Neuronal stem cell (in vitro differentiated cells): ENCODE measurements around the gene TGFBR3L.
A peak's percentile ranks its signal among the peaks of the same experiment; 100 is the strongest.

Source experiments
- DNase-seq: peaks from one replicate; pipeline ENCODE4 v3.0.0-alpha.2; 2013; ENCODE audit warnings: low spot score
- H2AFZ ChIP-seq: one replicate; pipeline ENCODE4 v1.6.1; 2013; ENCODE audit warnings: mild to moderate bottlenecking, low read length, inconsistent platforms
- H2AK5ac ChIP-seq: 2 replicates; pipeline ENCODE4 v1.6.1; 2013; ENCODE audit warnings: low read depth, mild to moderate bottlenecking, inconsistent platforms, low read length, moderate library complexity, mixed read lengths
- H2BK120ac ChIP-seq: 2 replicates; pipeline ENCODE4 v1.6.1; 2013; ENCODE audit warnings: low read depth, mild to moderate bottlenecking, inconsistent platforms, low read length, moderate library complexity, mixed read lengths
- H2BK12ac ChIP-seq: one replicate; pipeline ENCODE4 v1.6.1; 2013; ENCODE audit warnings: low read length, inconsistent platforms
- H2BK15ac ChIP-seq: 2 replicates; pipeline ENCODE4 v1.6.1; 2013; ENCODE audit warnings: mild to moderate bottlenecking, low read length, inconsistent platforms, mixed read lengths
- H2BK5ac ChIP-seq: one replicate; pipeline ENCODE4 v1.6.1; 2013; ENCODE audit warnings: inconsistent platforms, mild to moderate bottlenecking, low read length, moderate library complexity
- H3K14ac ChIP-seq: one replicate; pipeline ENCODE4 v1.6.1; 2013; ENCODE audit warnings: low read length, inconsistent platforms
- H3K18ac ChIP-seq: 2 replicates; pipeline ENCODE4 v1.6.1; 2013; ENCODE audit warnings: low read length, inconsistent platforms
- H3K23ac ChIP-seq: 2 replicates; pipeline ENCODE4 v1.6.1; 2013; ENCODE audit warnings: low read depth, mild to moderate bottlenecking, mixed read lengths, low read length, inconsistent platforms; ENCODE audit not compliant: poor library complexity
- H3K27ac ChIP-seq: replicated peaks from 3 replicates; pipeline ENCODE4 v1.5.1; 2013; ENCODE audit warnings: low read length, inconsistent platforms
- H3K27me3 ChIP-seq, 3 experiments: 2 replicates each; pipeline ENCODE4 v1.6.1; 2013; ENCODE audit warnings: low read length in 3 of 3, mild to moderate bottlenecking in 2 of 3, inconsistent platforms in 1 of 3, low read depth in 1 of 3, mixed read lengths in 1 of 3, moderate library complexity in 1 of 3; ENCODE audit not compliant: control insufficient read depth in 3 of 3, insufficient read depth in 3 of 3
- H3K36me3 ChIP-seq, 2 donors: replicated peaks in 1 of 2; 2 replicates each; pipeline ENCODE4 v1.6.1; 2013; ENCODE audit warnings: low read length in 2 of 2; ENCODE audit not compliant: control insufficient read depth in 2 of 2, insufficient read depth in 2 of 2
- H3K4ac ChIP-seq: 2 replicates; pipeline ENCODE4 v1.6.1; 2013; ENCODE audit warnings: inconsistent platforms, mild to moderate bottlenecking, low read length, moderate library complexity
- H3K4me1 ChIP-seq, 2 donors: 1 replicate in 1 of 2; 2 replicates in 1 of 2; pipeline ENCODE4 v1.6.1; 2013; ENCODE audit warnings: low read length in 2 of 2, low read depth in 1 of 2; ENCODE audit not compliant: control insufficient read depth in 2 of 2, insufficient read depth in 1 of 2
- H3K4me2 ChIP-seq: one replicate; pipeline ENCODE4 v1.6.1; 2013; ENCODE audit warnings: mild to moderate bottlenecking, low read length, inconsistent platforms; ENCODE audit not compliant: insufficient read depth, poor library complexity, severe bottlenecking
- H3K4me3 ChIP-seq, 2 donors: 2 replicates each; pipeline ENCODE4 v1.5.1; 2013; ENCODE audit warnings: low read length in 2 of 2, mild to moderate bottlenecking in 2 of 2, inconsistent platforms in 1 of 2, moderate library complexity in 1 of 2
- H3K79me1 ChIP-seq: one replicate; pipeline ENCODE4 v1.6.1; 2013; ENCODE audit warnings: low read depth, mild to moderate bottlenecking, inconsistent platforms, low read length, moderate library complexity
- H3K9ac ChIP-seq: one replicate; pipeline ENCODE4 v1.6.1; 2013; ENCODE audit warnings: mild to moderate bottlenecking, low read depth, low read length, inconsistent platforms; ENCODE audit not compliant: poor library complexity
- H3K9me3 ChIP-seq, 2 donors: replicated peaks in 1 of 2; 2 replicates each; pipeline versions ENCODE3 to v1.6.1; 2013; ENCODE audit warnings: low read length in 2 of 2, mild to moderate bottlenecking in 2 of 2, inconsistent platforms in 1 of 2, low read depth in 1 of 2, mixed read lengths in 1 of 2, moderate library complexity in 1 of 2; ENCODE audit not compliant: control insufficient read depth in 2 of 2, insufficient read depth in 1 of 2
- H4K8ac ChIP-seq: one replicate; pipeline ENCODE4 v1.6.1; 2013; ENCODE audit warnings: low read depth, mild to moderate bottlenecking, inconsistent platforms, low read length, moderate library complexity
- H4K91ac ChIP-seq: one replicate; pipeline ENCODE4 v1.6.1; 2013; ENCODE audit warnings: low read length, low read depth, mild to moderate bottlenecking, inconsistent platforms; ENCODE audit not compliant: poor library complexity
- WGBS, 2 donors: extraction: QIAGEN DNeasy Blood & Tissue Kit; methylation state at CpG; one replicate each; pipeline ENCODE4 v1.1.7; 2013; ENCODE audit warnings: missing lambda C conversion rate in 2 of 2, mixed read lengths in 1 of 2; ENCODE audit not compliant: insufficient read length in 2 of 2, insufficient replicate concordance in 1 of 2; ENCODE audit errors: extremely low coverage in 2 of 2; 5-methylcytosine and 5-hydroxymethylcytosine counted together

The TGFBR3L gene

DNA sequence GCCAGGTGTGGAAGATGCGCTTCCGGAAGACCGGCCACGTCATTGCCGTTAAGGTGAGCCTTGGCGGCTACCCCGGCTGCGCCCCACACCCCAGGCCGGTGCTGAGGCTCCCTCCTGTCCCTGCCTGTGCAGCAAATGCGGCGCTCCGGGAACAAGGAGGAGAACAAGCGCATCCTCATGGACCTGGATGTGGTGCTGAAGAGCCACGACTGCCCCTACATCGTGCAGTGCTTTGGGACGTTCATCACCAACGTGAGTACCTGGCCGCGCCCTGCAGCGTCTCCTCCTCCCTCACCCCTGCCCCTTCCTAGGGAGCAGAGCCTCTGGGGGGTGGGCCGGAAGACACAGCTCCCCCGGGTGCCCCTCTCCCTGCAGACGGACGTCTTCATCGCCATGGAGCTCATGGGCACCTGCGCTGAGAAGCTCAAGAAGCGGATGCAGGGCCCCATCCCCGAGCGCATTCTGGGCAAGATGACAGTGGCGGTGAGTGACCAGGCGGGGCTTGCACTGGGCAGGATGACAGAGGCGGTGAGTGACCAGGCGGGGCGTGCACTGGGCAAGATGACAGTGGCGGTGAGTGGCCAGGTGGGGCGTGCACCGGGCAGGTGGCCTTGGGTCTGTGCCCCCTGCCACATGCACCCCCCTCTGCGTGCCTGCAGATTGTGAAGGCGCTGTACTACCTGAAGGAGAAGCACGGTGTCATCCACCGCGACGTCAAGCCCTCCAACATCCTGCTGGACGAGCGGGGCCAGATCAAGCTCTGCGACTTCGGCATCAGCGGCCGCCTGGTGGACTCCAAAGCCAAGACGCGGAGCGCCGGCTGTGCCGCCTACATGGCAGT, 4.1 kb upstream of the TGFBR3L start:
- no peak for DNase-seq
- Histone ChIP-seq H2BK120ac (no peak overlapping the region), H2AFZ (no peak overlapping the region), H2AK5ac (no peak overlapping the region), H3K4me3 (no peak overlapping the region), H4K91ac (no peak overlapping the region), H3K27me3 (peaks cover 3 to 9% (median 3%) of the 10 kb centered on the region in 3 experiments), H3K79me1 (peaks cover 18% of the 10 kb centered on the region), H3K27ac (no peak overlapping the region), H3K9me3 (no peaks in the 10 kb centered on the region), H2BK5ac (no peak overlapping the region), H2BK12ac (no peak overlapping the region), H3K9ac (peak overlapping the region; percentile 60), H3K4me1 (no peaks in the 10 kb centered on the region), H3K14ac (no peak overlapping the region), H3K4me2 (no peak overlapping the region), H3K18ac (no peak overlapping the region), H2BK15ac (no peak overlapping the region), H3K4ac (no peak overlapping the region), H4K8ac (no peak overlapping the region), H3K23ac (peak overlapping the region; percentile 65), H3K36me3 (peaks cover 27 to 48% of the 10 kb centered on the region in 2 donors)
- no CpG with 5 or more reads among the region's 54 CpGs for WGBS, 2 donors

DNA sequence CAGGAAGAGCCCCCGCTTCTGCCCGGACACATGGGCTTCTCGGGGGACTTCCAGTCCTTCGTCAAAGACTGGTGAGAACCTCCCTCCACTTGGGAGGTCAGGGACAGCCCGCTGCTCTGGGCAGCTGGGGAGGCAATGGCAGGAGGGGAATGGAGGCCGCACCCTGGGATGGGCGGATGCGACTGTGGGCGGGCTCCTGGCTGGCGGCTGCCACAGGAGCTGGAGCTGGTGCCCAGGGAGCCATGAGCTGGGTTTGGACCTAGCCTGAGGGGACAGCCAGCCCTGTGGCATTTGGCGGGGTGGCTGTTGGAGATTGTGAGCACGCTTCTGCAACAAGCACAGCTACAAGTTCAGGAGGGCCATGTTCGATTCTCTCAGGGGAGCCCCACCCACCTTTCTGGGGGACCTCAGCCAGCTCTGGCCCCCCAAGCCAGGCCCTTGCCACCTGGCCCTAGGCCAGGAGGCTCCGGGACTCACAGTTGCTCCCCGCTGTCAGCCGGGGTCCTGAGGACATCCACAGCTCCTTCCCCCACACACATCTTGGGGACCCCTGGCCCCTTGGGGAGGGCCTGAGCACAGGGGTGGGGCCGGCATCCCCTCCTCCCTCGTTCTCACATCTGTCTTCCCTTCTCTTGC, 3.0 kb upstream of the TGFBR3L start:
- H3K4me1 ChIP-seq: peaks cover 0 to 2% of the 10 kb centered on the region in 2 donors
- H3K18ac ChIP-seq: no peak overlapping the region
- H3K79me1 ChIP-seq: peaks cover 14% of the 10 kb centered on the region
- no peak overlapping the region for H3K4me3 ChIP-seq
- no peak overlapping the region for H3K4me2 ChIP-seq
- no peak overlapping the region for H2AFZ ChIP-seq
- no peak for DNase-seq
- no peak overlapping the region for H3K4ac ChIP-seq
- no peak overlapping the region for H2BK15ac ChIP-seq
- H3K23ac ChIP-seq: no peak overlapping the region
- no peak overlapping the region for H2BK12ac ChIP-seq
- peaks cover 25 to 38% of the 10 kb centered on the region in 2 donors for H3K36me3 ChIP-seq
- no peaks in the 10 kb centered on the region for H3K9me3 ChIP-seq
- no peak overlapping the region for H4K8ac ChIP-seq
- H3K14ac ChIP-seq: no peak overlapping the region
- H2BK120ac ChIP-seq: no peak overlapping the region
- no peak overlapping the region for H4K91ac ChIP-seq
- H3K27ac ChIP-seq: no peak overlapping the region
- no peak overlapping the region for H2AK5ac ChIP-seq
- H2BK5ac ChIP-seq: no peak overlapping the region
- peaks cover 11 to 20% (median 12%) of the 10 kb centered on the region in 3 experiments for H3K27me3 ChIP-seq
- no CpG with 5 or more reads among the region's 18 CpGs for WGBS, 2 donors
- no peak overlapping the region for H3K9ac ChIP-seq

DNA sequence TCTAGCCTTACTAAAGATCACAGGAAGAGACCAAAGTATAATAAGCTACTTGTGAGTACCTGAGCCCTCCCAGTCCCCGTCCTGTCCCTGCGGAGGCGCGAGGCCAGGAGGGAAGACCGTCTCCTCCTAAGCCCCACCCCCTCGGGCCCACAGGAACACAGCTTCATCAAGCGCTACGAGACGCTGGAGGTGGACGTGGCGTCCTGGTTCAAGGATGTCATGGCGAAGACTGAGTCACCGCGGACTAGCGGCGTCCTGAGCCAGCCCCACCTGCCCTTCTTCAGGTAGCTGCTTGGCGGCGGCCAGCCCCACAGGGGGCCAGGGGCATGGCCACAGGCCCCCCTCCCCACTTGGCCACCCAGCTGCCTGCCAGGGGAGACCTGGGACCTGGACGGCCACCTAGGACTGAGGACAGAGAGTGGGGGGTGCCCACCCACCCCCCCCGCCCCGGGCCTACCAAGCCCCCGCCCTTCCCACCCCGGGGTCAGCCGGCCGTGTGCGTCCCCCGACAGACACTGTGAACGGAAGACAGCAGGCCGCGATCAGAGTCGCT, 2.4 kb upstream of the TGFBR3L start:
- Histone ChIP-seq H3K9ac (no peak overlapping the region), H3K9me3 (no peaks in the 10 kb centered on the region), H3K79me1 (peaks cover 12% of the 10 kb centered on the region), H2BK5ac (no peak overlapping the region), H3K27me3 (peaks cover 17 to 26% (median 18%) of the 10 kb centered on the region in 3 experiments), H2BK12ac (no peak overlapping the region), H3K4ac (no peak overlapping the region), H4K8ac (no peak overlapping the region), H3K36me3 (peaks cover 24 to 38% of the 10 kb centered on the region in 2 donors), H2BK15ac (no peak overlapping the region), H2AK5ac (no peak overlapping the region), H3K4me3 (peak overlapping the region in 1 of 2 donors; percentile 37), H3K4me2 (no peak overlapping the region), H2AFZ (no peak overlapping the region), H3K23ac (no peak overlapping the region), H3K4me1 (peaks cover 3 to 4% of the 10 kb centered on the region in 2 donors), H2BK120ac (no peak overlapping the region), H4K91ac (no peak overlapping the region), H3K18ac (no peak overlapping the region), H3K27ac (no peak overlapping the region), H3K14ac (no peak overlapping the region)
- WGBS, 2 donors: no CpG with 5 or more reads among the region's 31 CpGs
- no peak for DNase-seq
